ENCODE data around the gene IRF2.
"Not testable (repeated sequence)": the region's sequence is repeated elsewhere in the genome, so short reads cannot be mapped to it uniquely, and the experiment has no call there.

The IRF2 gene

DNA sequence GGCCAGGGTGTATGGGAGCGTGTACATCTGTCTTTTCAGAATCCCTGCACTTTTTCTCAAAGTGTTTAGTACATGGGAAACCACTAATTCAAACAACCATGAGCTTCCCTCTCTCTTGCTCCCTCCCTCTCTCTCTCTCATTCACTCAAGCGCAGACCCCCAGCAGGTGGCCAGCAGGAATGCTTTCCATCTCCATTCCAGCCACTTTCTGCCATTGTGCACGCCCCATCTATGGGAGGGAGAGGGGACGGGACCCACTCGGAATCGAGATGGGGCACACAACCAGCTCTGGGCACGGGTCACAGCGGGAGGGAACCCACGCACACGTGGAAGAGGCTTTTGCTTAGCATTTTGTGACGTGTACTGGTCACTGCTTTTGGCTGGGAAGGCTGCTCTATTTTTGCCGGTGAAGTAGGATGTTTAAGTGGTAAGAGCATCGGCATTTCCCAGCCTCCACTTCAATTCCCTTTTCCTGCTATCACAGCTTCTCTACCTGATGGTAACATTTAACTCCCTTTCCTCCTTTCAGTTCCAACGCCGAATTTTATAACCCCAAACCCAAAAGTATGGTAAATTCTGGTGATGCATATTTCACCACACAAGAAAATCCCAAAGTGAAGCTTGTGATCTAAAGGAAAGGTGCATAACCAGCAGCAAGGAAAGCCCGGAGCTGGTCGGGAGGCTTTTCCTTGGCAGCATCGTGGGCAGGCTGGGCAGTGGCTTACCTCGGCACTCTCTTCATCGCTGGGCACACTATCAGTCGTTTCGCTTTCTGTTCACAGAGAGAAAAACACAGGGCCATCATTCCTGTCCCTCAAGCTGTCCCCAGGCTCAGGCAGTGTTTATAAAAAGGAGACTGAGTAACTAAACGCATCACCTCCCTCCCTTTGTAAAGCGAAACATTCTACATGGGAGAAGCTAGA is 84.1 kb downstream of the IRF2 start:
- no peak for DNase-seq (ENCODE audit: low read depth in 2 of 2)

DNA sequence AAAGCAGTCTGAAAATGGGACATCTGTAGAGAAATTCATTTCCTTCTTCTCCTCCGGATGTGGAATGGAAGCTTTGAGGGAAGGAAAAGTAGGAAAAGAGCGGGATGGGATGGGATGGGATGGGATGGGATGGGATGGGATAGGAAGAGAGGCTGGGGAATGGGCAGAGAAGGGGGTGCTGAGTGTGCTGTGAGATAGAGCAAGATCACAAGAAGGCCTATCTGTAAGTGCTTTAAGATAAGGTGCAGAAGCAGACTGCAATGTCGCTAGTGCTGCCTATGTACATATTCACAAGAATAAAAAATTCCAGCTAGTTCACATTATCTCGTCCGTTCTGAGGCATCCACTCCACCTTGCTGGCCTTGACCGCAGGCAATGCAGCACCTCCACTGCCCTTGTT is 86.2 kb downstream of the IRF2 start:
- DNase-seq (ENCODE audit: low read depth in 2 of 2): no peak

GRCh38 chr4:184387351-184387750 is 87.0 kb downstream of the IRF2 start:
- DNase-seq (ENCODE audit: low read depth in 2 of 2): no peak

DNA sequence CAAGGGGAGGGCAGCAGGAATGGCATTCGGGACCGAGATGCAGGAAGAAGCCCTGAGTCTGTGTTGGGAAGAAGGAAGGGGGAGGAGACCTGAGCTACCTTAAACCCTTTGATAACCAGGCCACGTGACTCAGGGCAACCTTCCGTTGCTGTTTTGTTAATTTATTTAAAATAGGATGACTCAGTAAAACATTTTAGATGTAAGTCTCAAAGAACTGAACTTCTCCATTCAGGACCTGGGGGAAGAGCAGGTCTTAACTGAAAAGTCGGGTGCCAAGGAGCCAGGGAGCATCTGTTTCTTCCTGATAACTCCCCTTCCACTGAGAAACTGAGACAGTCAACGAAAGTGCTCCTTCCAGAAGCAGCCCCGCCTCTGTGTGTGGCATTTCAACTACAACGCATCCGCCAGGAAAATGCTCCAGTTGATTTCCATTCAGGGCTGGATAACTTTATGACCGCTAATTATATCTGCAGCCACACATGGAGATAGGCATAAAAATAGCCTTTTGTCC is 88.0 kb downstream of the IRF2 start:
- no peak for DNase-seq (ENCODE audit: low read depth in 2 of 2)

GRCh38 chr4:184385705-184386141 is 88.6 kb downstream of the IRF2 start:
- DNase-seq (ENCODE audit: low read depth in 2 of 2): no peak

GRCh38 chr4:184384810-184385557 is 89.4 kb downstream of the IRF2 start:
- no peak for DNase-seq (ENCODE audit: low read depth in 2 of 2)

DNA sequence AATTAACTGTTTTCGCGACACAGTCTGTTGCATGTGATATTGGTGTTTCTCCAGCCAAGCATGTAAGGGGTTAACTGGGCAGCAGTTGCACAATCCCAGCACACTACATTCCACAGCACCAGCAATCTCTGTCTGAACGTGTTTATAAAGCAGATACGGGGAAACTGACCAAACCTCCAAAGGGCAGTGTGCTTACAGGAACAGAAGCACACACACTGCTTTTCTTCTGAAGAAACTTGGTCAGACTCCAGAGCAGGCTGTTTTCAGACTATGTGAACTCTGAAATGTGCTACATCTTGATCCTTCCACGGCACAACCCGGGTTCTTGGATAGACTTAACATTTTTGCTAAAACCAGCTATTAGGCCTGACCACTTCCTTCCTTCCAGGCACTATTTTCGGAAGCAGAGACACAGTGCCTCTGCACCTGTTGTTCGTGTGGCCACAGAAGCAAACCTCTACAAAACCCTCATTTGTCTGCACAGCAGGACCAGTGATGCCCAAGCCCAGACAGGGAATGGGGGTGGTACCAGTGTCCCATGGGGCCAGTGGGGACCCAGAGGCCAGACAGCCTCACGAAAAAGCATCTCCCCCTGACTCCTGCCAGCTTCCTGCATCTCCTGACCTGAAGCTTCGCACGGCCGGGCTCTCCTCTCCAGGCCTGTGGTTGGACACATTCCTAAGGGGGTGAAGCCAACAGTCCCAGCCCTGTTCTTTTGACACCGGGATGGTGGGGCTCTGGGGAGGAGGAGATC is 90.1 kb downstream of the IRF2 start:
- DNase-seq (ENCODE audit: low read depth in 2 of 2): no peak

GRCh38 chr4:184383497-184384055 is 90.8 kb downstream of the IRF2 start:
- DNase-seq (ENCODE audit: low read depth in 2 of 2): no peak

- DNase-seq (ENCODE audit: low read depth in 2 of 2): no peak
Observed at GRCh38 chr4:184382189-184382846, 92.0 kb downstream of the IRF2 start.

- DNase-seq (ENCODE audit: low read depth in 2 of 2): no peak
Observed at GRCh38 chr4:184380707-184381106, 93.6 kb downstream of the IRF2 start.

DNA sequence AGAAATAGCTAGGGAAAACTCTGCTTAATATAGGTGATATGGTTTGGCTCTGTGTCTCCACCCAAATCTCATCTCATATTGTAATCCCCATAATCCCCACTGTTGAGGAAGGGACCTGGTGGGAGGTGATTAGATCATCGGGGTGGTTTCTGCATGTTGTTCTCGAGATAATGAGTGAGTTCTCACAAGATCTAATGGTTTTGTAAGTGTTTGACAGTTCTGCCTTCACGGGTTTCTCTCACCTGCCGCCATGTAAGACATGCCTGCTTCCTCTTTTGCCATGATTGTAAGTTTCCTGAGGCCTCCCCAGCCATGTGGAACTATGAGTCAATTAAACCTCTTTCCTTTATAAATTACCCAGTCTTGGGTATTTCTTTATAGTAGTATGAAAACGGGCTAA is 94.1 kb downstream of the IRF2 start:
- DNase-seq (ENCODE audit: low read depth in 2 of 2): not testable (repeated sequence)

DNA sequence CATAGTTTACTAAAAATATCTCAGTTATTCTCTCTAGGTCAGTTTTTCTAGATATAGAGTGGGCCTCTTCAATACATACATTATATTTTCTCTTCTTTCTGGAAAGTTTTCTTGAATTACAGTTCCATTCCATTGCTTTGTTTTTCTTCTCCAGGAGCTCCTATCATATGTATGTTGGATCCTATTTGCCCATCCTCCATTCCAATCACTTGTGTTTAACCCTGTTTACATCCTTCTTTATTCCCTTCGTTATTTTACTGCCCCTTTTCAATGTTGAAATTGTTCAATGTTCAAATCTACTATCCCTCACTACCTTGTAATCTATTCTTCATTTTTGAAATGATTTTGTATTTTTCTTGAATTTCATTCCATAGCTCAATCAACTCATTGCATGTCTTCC is 97.4 kb downstream of the IRF2 start:
- DNase-seq (ENCODE audit: low read depth in 2 of 2): no peak

- DNase-seq (ENCODE audit: low read depth in 2 of 2): no peak
Observed at GRCh38 chr4:184376126-184376838, 98.1 kb downstream of the IRF2 start.

DNA sequence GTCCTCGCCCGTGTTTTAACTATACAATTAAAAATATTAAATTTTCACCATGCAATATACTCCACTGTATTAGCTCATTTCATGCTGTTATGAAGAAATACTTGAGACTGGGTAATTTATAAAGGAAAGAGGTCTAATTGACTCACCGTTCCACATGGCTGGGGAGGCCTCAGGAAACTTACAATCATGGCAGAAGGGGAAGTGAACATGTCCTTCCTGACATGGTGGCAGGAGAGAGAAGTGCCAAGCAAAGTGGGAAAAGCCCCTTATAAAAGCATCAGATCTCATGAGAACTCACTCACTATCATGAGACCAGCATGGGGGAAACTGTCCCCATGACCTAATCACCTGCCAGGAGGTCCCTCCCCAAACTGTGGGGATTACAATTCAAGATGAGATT is 98.7 kb downstream of the IRF2 start:
- DNase-seq (ENCODE audit: low read depth in 2 of 2): not testable (repeated sequence)

- no peak for DNase-seq (ENCODE audit: low read depth in 2 of 2)
Observed at GRCh38 chr4:184375027-184375426, 99.3 kb downstream of the IRF2 start.

DNA sequence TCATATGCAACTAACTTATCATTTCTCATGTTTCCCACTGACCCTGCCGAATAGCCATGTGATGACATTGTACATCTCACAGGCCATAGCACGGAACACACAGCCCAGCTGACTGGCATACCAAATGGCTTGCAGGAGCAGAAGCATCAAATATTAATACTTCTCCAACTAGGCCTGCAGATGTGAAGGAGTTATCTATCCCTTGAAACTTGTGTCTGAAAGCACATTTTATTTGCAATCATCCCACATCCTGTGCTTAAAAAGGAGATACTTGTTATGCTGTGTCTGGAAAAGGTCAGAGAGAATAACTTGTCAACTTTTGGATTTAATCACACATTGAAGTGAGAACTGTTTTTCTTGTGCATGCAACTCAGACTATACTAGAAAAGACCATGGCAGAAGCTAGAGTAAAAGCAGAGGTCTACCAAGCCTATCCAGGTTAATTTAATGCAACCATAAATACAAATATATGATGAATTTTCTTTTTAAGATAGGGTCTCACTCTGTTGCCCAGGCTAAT is 100.4 kb downstream of the IRF2 start:
- no peak for DNase-seq (ENCODE audit: low read depth in 2 of 2)

DNA sequence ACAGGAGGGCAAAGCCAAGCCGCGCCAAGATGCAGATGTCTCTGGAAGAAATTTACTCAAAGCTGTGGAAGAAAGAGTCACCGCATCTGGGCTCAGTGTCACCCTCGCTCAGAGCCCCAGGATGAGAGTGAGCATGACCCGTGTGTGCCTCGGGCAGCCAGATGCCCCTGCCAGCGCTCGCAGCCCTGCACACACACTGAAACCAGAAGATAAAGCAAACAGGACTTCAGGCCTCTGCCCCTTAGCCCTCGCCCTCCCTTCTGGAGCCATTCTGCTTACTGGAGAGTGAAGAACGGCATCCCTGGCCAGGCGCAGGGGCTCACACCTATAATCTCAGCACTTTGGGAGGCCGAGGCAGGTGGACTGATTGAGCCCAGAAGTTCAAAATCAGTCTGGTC is 103.0 kb downstream of the IRF2 start:
- DNase-seq (ENCODE audit: low read depth in 2 of 2): no peak

DNA sequence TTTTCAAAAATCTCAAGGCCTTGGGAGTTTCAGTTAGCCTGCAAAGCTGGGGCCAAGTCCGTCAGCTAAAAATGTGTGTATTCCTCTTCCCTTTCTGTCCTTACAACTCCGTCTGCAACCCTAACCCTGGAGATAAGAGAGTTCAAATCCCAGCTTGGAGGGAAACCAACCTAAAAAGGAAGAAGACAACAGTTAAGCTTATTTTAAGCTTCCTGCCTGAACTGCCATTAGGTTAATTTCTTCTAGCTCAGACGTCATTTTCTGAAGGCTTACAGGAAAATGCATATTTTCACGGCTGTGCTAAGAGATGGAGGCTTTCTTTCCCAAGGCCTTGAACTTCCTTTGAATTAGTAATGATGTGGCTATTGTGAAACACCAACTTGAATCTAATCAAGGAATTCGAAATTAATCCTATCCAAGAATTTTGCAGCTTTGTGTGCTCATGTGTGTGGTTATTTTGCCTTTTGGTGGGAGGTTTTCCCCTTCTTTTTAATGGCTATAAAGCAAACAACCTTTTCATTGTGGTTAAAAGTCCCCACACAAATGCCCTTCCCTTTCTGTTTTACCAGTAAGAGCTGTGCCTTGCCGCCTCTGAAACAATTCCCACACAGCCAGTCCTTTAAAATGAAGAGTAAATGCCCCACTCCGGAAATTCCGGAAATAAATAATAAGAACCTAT is 103.5 kb downstream of the IRF2 start:
- DNase-seq (ENCODE audit: low read depth in 2 of 2): no peak

GRCh38 chr4:184369871-184370270 is 104.5 kb downstream of the IRF2 start:
- no peak for DNase-seq (ENCODE audit: low read depth in 2 of 2)

DNA sequence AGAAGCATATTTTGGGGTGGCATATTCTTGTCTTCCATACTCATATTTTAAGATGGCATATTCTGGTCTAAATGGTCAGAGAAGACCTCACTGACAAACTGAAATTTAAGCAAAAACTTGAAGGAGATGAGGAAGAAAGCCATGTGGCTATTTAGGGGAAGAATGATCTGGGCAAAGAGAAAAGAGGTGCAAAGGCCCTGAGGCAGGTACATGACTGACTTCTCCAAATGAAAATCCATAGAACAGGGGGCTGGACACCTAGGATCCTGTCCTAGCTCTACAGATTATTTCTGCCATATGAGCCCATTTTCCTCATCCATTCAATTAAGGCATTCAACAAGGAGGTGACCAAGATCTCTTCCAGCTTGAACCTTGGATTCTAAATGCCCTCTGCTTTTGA is 105.6 kb downstream of the IRF2 start:
- no peak for DNase-seq (ENCODE audit: low read depth in 2 of 2)

Data from stimulated activated CD8-positive, alpha-beta memory T cell treated with anti-CD3 and anti-CD28 coated beads, Interleukin-2, amount 100 ng/mL, for 48 hours (primary cell).